ENCODE results near the gene RNF167.

Gene RNF167

GRCh38 chr17:4939796-4940554, at the start of gene RNF167, which contains the start of gene SLC25A11:
Gene RNF167 (plus strand): TSS chr17:4940268. CDS start chr17:4940910, 642 bp downstream.
Gene SLC25A11 (minus strand): TSS chr17:4940046. CDS start chr17:4939910, 136 bp downstream.
- H3K9me3 Mint-ChIP-seq: no peaks in the 10 kb centered on the region
- H3K4me3 Mint-ChIP-seq: peak within 1 kb of the TSS; percentile 99
- ATAC-seq (peak; percentile 79), DNase-seq (peak; percentile 94)
- H3K27ac Mint-ChIP-seq: peak within 1 kb of the TSS; percentile 99
- H3K4me1 Mint-ChIP-seq: peaks cover 62% of the 10 kb centered on the region
- H3K36me3 Mint-ChIP-seq (ENCODE audit: low read depth): peaks cover 43% of the 10 kb centered on the region
- H3K27me3 Mint-ChIP-seq: peaks cover 2% of the 10 kb centered on the region

GRCh38 chr17:4891411-4892410, 48.4 kb upstream of the RNF167 start:
- Mint-ChIP-seq H3K4me3 (no peak overlapping the region), H3K4me1 (peaks cover 2% of the 10 kb centered on the region), H3K27me3 (no peaks in the 10 kb centered on the region), H3K27ac (no peak overlapping the region), H3K9me3 (no peaks in the 10 kb centered on the region), H3K36me3 (ENCODE audit: low read depth) (peaks cover 11% of the 10 kb centered on the region)
- DNase-seq (no peak), ATAC-seq (no peak)

- DNase-seq (no peak), ATAC-seq (no peak)
- Mint-ChIP-seq H3K27ac (no peak overlapping the region), H3K4me1 (peaks cover 2% of the 10 kb centered on the region), H3K36me3 (ENCODE audit: low read depth) (peaks cover 6% of the 10 kb centered on the region), H3K4me3 (no peak overlapping the region), H3K27me3 (no peaks in the 10 kb centered on the region), H3K9me3 (no peaks in the 10 kb centered on the region)
Observed at GRCh38 chr17:4892499-4893221, 47.4 kb upstream of the RNF167 start.

- ATAC-seq (no peak), DNase-seq (no peak)
- H3K27me3 Mint-ChIP-seq: no peaks in the 10 kb centered on the region
- H3K4me1 Mint-ChIP-seq: peaks cover 2% of the 10 kb centered on the region
- H3K36me3 Mint-ChIP-seq (ENCODE audit: low read depth): peaks cover 6% of the 10 kb centered on the region
- H3K4me3 Mint-ChIP-seq: no peak overlapping the region
- no peak overlapping the region for H3K27ac Mint-ChIP-seq
- H3K9me3 Mint-ChIP-seq: no peaks in the 10 kb centered on the region
Observed at GRCh38 chr17:4893272-4893671, 46.8 kb upstream of the RNF167 start.

- DNase-seq: no peak
- no peaks in the 10 kb centered on the region for H3K27me3 Mint-ChIP-seq
Observed at GRCh38 chr17:4893721-4894560, 46.1 kb upstream of the RNF167 start.

GRCh38 chr17:4895121-4895520, 44.9 kb upstream of the RNF167 start:
- Mint-ChIP-seq H3K27me3 (no peaks in the 10 kb centered on the region), H3K4me1 (peaks cover 11% of the 10 kb centered on the region), H3K4me3 (no peak overlapping the region), H3K36me3 (ENCODE audit: low read depth) (peaks cover 4% of the 10 kb centered on the region), H3K9me3 (no peaks in the 10 kb centered on the region), H3K27ac (no peak overlapping the region)
- ATAC-seq (no peak), DNase-seq (no peak)

More at GRCh38 chr17:4893721-4894560, 46.1 kb upstream of the RNF167 start:
- peaks cover 6% of the 10 kb centered on the region for H3K36me3 Mint-ChIP-seq (ENCODE audit: low read depth)
- H3K4me1 Mint-ChIP-seq: peaks cover 6% of the 10 kb centered on the region
- no peaks in the 10 kb centered on the region for H3K9me3 Mint-ChIP-seq
- no peak overlapping the region for H3K27ac Mint-ChIP-seq
- H3K4me3 Mint-ChIP-seq: no peak overlapping the region
- no peak for ATAC-seq

- Mint-ChIP-seq H3K4me1 (peaks cover 16% of the 10 kb centered on the region), H3K4me3 (no peak overlapping the region), H3K36me3 (ENCODE audit: low read depth) (peaks cover 4% of the 10 kb centered on the region), H3K9me3 (no peaks in the 10 kb centered on the region), H3K27me3 (no peaks in the 10 kb centered on the region), H3K27ac (no peak overlapping the region)
- ATAC-seq: no peak
- no peak for DNase-seq
Observed at GRCh38 chr17:4895657-4896331, 44.3 kb upstream of the RNF167 start.

- no peaks in the 10 kb centered on the region for H3K27me3 Mint-ChIP-seq
- no peak overlapping the region for H3K27ac Mint-ChIP-seq
- peaks cover 4% of the 10 kb centered on the region for H3K36me3 Mint-ChIP-seq (ENCODE audit: low read depth)
- no peak for DNase-seq
- no peak overlapping the region for H3K4me3 Mint-ChIP-seq
- no peak for ATAC-seq
- H3K9me3 Mint-ChIP-seq: no peaks in the 10 kb centered on the region
- H3K4me1 Mint-ChIP-seq: peaks cover 22% of the 10 kb centered on the region
Observed at GRCh38 chr17:4896332-4897197, 43.5 kb upstream of the RNF167 start.

- H3K36me3 Mint-ChIP-seq (ENCODE audit: low read depth): peaks cover 4% of the 10 kb centered on the region
- no peak overlapping the region for H3K27ac Mint-ChIP-seq
- peaks cover 23% of the 10 kb centered on the region for H3K4me1 Mint-ChIP-seq
- H3K27me3 Mint-ChIP-seq: no peaks in the 10 kb centered on the region
- no peak overlapping the region for H3K4me3 Mint-ChIP-seq
- no peak for DNase-seq
- no peak for ATAC-seq
- no peaks in the 10 kb centered on the region for H3K9me3 Mint-ChIP-seq
Observed at GRCh38 chr17:4897198-4897687, 42.8 kb upstream of the RNF167 start.

- Mint-ChIP-seq H3K9me3 (no peaks in the 10 kb centered on the region), H3K4me1 (peaks cover 29% of the 10 kb centered on the region), H3K27me3 (no peaks in the 10 kb centered on the region), H3K36me3 (ENCODE audit: low read depth) (peaks cover 4% of the 10 kb centered on the region), H3K4me3 (peak overlapping the region; percentile 56), H3K27ac (no peak overlapping the region)
- no peak for DNase-seq
- no peak for ATAC-seq
Observed at GRCh38 chr17:4897785-4898184, 42.3 kb upstream of the RNF167 start.

GRCh38 chr17:4898351-4898750, 41.7 kb upstream of the RNF167 start:
- peaks cover 4% of the 10 kb centered on the region for H3K36me3 Mint-ChIP-seq (ENCODE audit: low read depth)
- DNase-seq (no peak), ATAC-seq (no peak)
- H3K9me3 Mint-ChIP-seq: no peaks in the 10 kb centered on the region
- H3K4me3 Mint-ChIP-seq: peak overlapping the region; percentile 56
- H3K27me3 Mint-ChIP-seq: no peaks in the 10 kb centered on the region
- no peak overlapping the region for H3K27ac Mint-ChIP-seq
- H3K4me1 Mint-ChIP-seq: peaks cover 34% of the 10 kb centered on the region

GRCh38 chr17:4898927-4899326, 41.1 kb upstream of the RNF167 start:
- peaks cover 39% of the 10 kb centered on the region for H3K4me1 Mint-ChIP-seq
- peaks cover 4% of the 10 kb centered on the region for H3K36me3 Mint-ChIP-seq (ENCODE audit: low read depth)
- no peak overlapping the region for H3K27ac Mint-ChIP-seq
- DNase-seq (no peak), ATAC-seq (no peak)
- H3K4me3 Mint-ChIP-seq: peak overlapping the region; percentile 56
- H3K27me3 Mint-ChIP-seq: no peaks in the 10 kb centered on the region
- H3K9me3 Mint-ChIP-seq: no peaks in the 10 kb centered on the region

All from activated naive CD8-positive, alpha-beta T cell treated with anti-CD3 and anti-CD28 coated beads, Interleukin-2, amount 50 U/mL, for 24 hours (primary cell).